ENCODE data around the gene PDE6G.

DNA sequence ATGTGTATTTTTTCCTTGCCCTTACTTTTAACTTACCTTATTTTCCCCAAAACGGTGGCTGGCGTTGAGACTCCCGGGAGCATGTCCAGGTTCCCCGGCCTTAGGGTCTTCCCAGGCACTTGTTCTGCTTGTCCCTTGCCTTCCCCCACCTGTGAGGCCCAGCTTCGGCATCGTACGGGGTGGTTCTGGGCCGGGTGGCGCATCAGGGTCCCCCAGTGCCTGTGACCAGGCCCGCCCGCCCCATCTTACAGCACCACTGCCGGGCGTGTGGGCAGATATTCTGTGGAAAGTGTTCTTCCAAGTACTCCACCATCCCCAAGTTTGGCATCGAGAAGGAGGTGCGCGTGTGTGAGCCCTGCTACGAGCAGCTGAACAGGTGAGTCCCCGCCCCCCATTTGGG lies 34.9 kb upstream of the PDE6G start:
- TF ChIP-seq ZFP3 (CRISPR knock-in tag; IDR thresholded peaks at IDR 0.05) = no peak
- no peak for TF ChIP-seq ZFP30 (CRISPR knock-in tag; IDR thresholded peaks at IDR 0.05)
- TF ChIP-seq, protein P1, sequence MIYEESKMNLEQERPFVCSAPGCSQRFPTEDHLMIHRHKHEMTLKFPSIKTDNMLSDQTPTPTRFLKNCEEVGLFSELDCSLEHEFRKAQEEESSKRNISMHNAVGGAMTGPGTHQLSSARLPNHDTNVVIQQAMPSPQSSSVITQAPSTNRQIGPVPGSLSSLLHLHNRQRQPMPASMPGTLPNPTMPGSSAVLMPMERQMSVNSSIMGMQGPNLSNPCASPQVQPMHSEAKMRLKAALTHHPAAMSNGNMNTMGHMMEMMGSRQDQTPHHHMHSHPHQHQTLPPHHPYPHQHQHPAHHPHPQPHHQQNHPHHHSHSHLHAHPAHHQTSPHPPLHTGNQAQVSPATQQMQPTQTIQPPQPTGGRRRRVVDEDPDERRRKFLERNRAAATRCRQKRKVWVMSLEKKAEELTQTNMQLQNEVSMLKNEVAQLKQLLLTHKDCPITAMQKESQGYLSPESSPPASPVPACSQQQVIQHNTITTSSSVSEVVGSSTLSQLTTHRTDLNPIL (CRISPR knock-in tag; IDR thresholded peaks at IDR 0.05; ENCODE audit: low read depth) = no peak
